ENCODE results near the gene COMMD7.

- no peak for TF ChIP-seq CTCF (IDR thresholded peaks at IDR 0.05)
- TF ChIP-seq POLR2A (IDR thresholded peaks at IDR 0.05): peak in 2 of 3 donors; percentile 20 to 21
These were observed 19.5 kb upstream of the COMMD7 start for GRCh38 chr20:32762754-32763201.
